NB4 (cell line): ENCODE data around the gene CADPS.

Experiments
- POLR2A ChIP-seq: IDR thresholded peaks from 2 replicates; pipeline ENCODE4 v1.6.1; 2011; ENCODE audit warnings: mild to moderate bottlenecking; ENCODE audit not compliant: insufficient read length; ENCODE audit errors: extremely low read depth
- TF ChIP-seq, protein P1 (sequence below): IDR thresholded peaks from one replicate; pipeline ENCODE4 v1.5.1; 2012; ENCODE audit warnings: low read depth, low read length

- TF ChIP-seq, protein P1, sequence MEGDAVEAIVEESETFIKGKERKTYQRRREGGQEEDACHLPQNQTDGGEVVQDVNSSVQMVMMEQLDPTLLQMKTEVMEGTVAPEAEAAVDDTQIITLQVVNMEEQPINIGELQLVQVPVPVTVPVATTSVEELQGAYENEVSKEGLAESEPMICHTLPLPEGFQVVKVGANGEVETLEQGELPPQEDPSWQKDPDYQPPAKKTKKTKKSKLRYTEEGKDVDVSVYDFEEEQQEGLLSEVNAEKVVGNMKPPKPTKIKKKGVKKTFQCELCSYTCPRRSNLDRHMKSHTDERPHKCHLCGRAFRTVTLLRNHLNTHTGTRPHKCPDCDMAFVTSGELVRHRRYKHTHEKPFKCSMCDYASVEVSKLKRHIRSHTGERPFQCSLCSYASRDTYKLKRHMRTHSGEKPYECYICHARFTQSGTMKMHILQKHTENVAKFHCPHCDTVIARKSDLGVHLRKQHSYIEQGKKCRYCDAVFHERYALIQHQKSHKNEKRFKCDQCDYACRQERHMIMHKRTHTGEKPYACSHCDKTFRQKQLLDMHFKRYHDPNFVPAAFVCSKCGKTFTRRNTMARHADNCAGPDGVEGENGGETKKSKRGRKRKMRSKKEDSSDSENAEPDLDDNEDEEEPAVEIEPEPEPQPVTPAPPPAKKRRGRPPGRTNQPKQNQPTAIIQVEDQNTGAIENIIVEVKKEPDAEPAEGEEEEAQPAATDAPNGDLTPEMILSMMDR, result no peak
- no peak for TF ChIP-seq POLR2A
These were observed 471.5 kb downstream of the CADPS start for GRCh38 chr3:62403765-62404164.
